Kidney (tissue), 14 donors: Measurements from ENCODE around the gene BUB1. TPM values are rescaled to one million over a fixed set of nuclear protein-coding genes. Genes with fewer than 3 reads are reported as not detected.

ENCODE experiments used
- DNase-seq, 5 donors: peaks; one replicate each; pipeline ENCODE4 v3.0.0-alpha.2; 2013 to 2020
- FAIRE-seq: peaks from 2 replicates; lab custom pipeline; 2012; peaks lifted over from hg19 to GRCh38; lab: Jason Lieb, UNC
- H3K27ac ChIP-seq, 2 donors: one replicate each; pipeline ENCODE4 v1.7.0; 2013; ENCODE audit warnings: low read depth in 2 of 2, low read length in 2 of 2, inconsistent platforms in 1 of 2
- H3K27me3 ChIP-seq: one replicate; pipeline ENCODE4 v1.7.1; 2013; ENCODE audit warnings: low read length, inconsistent platforms; ENCODE audit not compliant: control insufficient read depth, insufficient read depth
- H3K36me3 ChIP-seq, 3 donors: one replicate each; pipeline versions ENCODE4 v1.7.0 to v1.7.1; 2013; ENCODE audit warnings: low read length in 3 of 3, control low read depth in 1 of 3, inconsistent platforms in 1 of 3; ENCODE audit not compliant: insufficient read depth in 3 of 3, control insufficient read depth in 2 of 3
- H3K4me1 ChIP-seq, 3 donors: one replicate each; pipeline versions ENCODE4 v1.7.0 to v1.7.1; 2013; ENCODE audit warnings: low read length in 3 of 3, inconsistent platforms in 1 of 3, low read depth in 1 of 3; ENCODE audit not compliant: control insufficient read depth in 2 of 3, insufficient read depth in 2 of 3
- H3K4me3 ChIP-seq, 3 donors: one replicate each; pipeline versions ENCODE4 v1.7.0 to v1.8.1; 2013; ENCODE audit warnings: low read length in 3 of 3, control low read depth in 1 of 3, inconsistent platforms in 1 of 3
- H3K9ac ChIP-seq, 3 donors: one replicate each; pipeline versions ENCODE4 v1.7.0 to v1.7.1; 2013; ENCODE audit warnings: low read length in 3 of 3, control low read depth in 1 of 3, inconsistent platforms in 1 of 3
- H3K9me3 ChIP-seq, 3 donors: one replicate each; pipeline versions ENCODE4 v1.7.0 to v1.7.1; 2013; ENCODE audit warnings: low read length in 3 of 3, control low read depth in 1 of 3, inconsistent platforms in 1 of 3; ENCODE audit not compliant: control insufficient read depth in 2 of 3, insufficient read depth in 1 of 3
- intact Hi-C: fragments of 100-400 bp; cut with DNase I; formaldehyde crosslinking; loops from one replicate; pipeline ENCODE4 v1.11.1; 2022
- polyA plus RNA-seq: library from polyadenylated mRNA; stranded (reverse); fragments of 350-450 nt; fragmentation: Illumina TruSeq; extraction: RNeasy Lipid Tissue Mini Kit (QIAGEN cat#74804); gene quantifications from one replicate; pipeline ENCODE4 v1.2.3, GENCODE V29; 2014; ENCODE audit warnings: low read depth, low replicate concordance; ENCODE audit not compliant: insufficient read depth
- total RNA-seq: library from RNA; stranded (reverse); fragmentation: NEBNext Ultra II Directional; extraction: Animal tissue kit (Norgen Biotek cat#: 25700); gene quantifications from one replicate; pipeline ENCODE4 v1.2.1, GENCODE V29; 2021
- TF ChIP-seq, protein P1 (sequence below): IDR thresholded peaks from 3 replicates; pipeline ENCODE4 v1.5.1; 2012; ENCODE audit warnings: mild to moderate bottlenecking, moderate library complexity, borderline replicate concordance; ENCODE audit not compliant: insufficient read depth; ENCODE audit errors: extremely low read depth
- donor health status: control.
- donor health status: control.
- donor health status: control.
- donor health status: control.
- donor health status: control.
- donor health status: DM: yes; HTN: yes; CAD: no.
- donor health status: Normal renal cell carcinoma (clear cell type).

Gene BUB1
- total and polyA plus RNA-seq, 2 donors from 2014 or later: 0.15 to 1.8 TPM

DNA sequence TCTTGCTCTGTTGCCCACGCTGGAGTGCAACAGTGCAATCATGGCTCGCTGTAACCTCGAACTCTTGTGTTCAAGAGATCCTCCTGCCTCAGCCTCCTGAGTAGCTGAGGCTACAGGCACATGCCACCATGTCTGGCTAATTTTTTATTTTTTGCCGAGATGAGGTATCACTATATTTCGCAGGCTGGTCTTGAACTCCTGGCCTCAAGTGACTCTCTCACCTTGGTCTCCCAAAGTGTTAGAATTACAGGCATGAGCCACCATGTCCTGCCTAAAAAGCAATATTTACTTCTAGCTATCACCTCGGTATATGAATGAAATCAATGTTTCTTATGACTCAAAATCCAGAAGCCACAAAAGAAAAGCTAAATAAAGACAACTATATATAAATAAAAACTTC lies 2.2 kb downstream of the BUB1 start:
- TF ChIP-seq, protein P1, sequence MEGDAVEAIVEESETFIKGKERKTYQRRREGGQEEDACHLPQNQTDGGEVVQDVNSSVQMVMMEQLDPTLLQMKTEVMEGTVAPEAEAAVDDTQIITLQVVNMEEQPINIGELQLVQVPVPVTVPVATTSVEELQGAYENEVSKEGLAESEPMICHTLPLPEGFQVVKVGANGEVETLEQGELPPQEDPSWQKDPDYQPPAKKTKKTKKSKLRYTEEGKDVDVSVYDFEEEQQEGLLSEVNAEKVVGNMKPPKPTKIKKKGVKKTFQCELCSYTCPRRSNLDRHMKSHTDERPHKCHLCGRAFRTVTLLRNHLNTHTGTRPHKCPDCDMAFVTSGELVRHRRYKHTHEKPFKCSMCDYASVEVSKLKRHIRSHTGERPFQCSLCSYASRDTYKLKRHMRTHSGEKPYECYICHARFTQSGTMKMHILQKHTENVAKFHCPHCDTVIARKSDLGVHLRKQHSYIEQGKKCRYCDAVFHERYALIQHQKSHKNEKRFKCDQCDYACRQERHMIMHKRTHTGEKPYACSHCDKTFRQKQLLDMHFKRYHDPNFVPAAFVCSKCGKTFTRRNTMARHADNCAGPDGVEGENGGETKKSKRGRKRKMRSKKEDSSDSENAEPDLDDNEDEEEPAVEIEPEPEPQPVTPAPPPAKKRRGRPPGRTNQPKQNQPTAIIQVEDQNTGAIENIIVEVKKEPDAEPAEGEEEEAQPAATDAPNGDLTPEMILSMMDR: no peak
- no peaks in the 10 kb centered on the region for H3K27me3 ChIP-seq
- H3K9me3 ChIP-seq: no peaks in the 10 kb centered on the region
- no peak overlapping the region for H3K9ac ChIP-seq
- H3K36me3 ChIP-seq: no peaks in the 10 kb centered on the region
- H3K27ac ChIP-seq: no peak overlapping the region
- H3K4me1 ChIP-seq: peaks cover 0 to 2% (median 0%) of the 10 kb centered on the region in 3 donors
- intact Hi-C loops: no loop called here
- H3K4me3 ChIP-seq: no peak overlapping the region
- DNase-seq: no peak
- FAIRE-seq: no peak

DNA sequence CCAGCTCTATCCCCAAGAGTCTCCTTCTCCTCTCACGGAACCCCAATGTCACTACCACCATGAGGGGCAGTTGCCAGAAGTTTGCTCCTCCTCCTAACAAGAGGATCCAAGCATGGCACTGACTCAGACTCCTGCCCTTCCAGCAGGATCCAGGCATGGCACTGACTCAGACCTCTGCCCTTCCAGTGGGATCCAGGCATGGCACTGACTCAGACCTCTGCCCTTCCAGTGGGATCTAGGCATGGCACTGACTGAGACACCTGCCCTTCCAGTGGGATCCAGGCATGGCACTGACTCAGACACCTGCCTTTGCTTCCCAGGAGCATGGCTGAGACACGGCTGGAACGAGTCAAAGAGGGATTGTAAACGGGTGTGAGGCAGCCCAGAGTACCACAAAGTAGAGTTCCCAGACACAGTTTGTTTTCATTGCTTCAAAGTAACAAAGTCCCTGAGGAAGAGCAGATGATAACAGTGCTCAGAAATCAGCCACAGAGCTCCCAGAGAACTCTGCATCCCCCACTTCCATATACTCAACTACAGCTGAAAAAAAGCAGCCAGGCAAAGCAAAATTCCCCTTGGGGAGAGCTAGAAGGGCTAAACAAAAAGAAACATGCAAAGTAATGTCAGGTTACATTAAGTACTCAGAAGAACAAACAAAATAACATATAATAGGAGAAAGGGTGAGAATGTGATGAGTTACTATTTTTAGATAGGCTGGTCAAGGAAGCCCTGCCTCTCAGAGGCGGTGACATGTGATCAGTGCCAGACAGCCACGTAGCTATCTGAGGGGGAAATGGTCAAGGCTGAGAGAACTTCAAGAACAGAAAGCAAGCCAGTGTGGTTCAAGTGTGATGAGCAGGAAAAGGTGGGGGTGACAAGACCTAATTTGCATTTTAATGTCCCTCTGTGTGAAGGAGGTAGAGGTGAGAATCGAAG lies 3.0 kb downstream of the BUB1 start:
- TF ChIP-seq, protein P1: no peak
- no peaks in the 10 kb centered on the region for H3K36me3 ChIP-seq
- H3K4me3 ChIP-seq: no peak overlapping the region
- no peaks in the 10 kb centered on the region for H3K9me3 ChIP-seq
- no peaks in the 10 kb centered on the region for H3K27me3 ChIP-seq
- no peak overlapping the region for H3K27ac ChIP-seq
- no peak for DNase-seq
- no peak for FAIRE-seq
- H3K9ac ChIP-seq: no peak overlapping the region
- intact Hi-C loops: no loop called here
- H3K4me1 ChIP-seq: peaks cover 0 to 2% (median 0%) of the 10 kb centered on the region in 3 donors

DNA sequence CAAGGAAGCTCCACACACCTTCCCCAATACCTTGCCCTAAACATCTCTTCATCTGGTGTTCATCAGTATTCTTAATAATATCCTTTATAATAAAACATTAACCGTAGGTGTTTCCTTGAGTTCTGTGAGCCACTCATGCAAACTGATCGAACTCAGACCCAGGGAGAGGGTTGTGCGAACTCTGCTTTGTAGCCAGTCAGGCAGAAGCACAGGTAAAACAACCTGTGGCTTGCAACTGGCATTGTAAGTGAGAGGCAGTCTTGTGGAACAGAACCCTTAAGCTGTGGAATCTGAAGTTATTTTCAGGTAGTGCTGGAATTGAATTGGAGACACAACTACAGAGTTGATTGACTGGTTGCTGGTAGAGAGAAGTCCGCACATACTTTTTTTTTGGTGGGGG lies 4.7 kb downstream of the BUB1 start:
- H3K4me1 ChIP-seq: peaks cover 0 to 2% (median 0%) of the 10 kb centered on the region in 3 donors
- no peaks in the 10 kb centered on the region for H3K27me3 ChIP-seq
- H3K9me3 ChIP-seq: no peaks in the 10 kb centered on the region
- FAIRE-seq (no peak), DNase-seq (no peak)
- no peaks in the 10 kb centered on the region for H3K36me3 ChIP-seq
- no peak overlapping the region for H3K9ac ChIP-seq
- TF ChIP-seq, protein P1: no peak
- no peak overlapping the region for H3K4me3 ChIP-seq
- no peak overlapping the region for H3K27ac ChIP-seq
- intact Hi-C loops: no loop called here
